T47D (cell line): ENCODE results near the gene TMC5.
"Not testable (repeated sequence)": the region's sequence is repeated elsewhere in the genome, so short reads cannot be mapped to it uniquely, and the experiment has no call there.

Experiments used
- DNase-seq, 2 experiments: peaks; one replicate each; pipeline versions ENCODE4 v3.0.0 to v3.0.0-alpha.2; 2011 to 2012; ENCODE audit warnings: low read depth in 1 of 2, low spot score in 1 of 2
- JUND ChIP-seq: IDR thresholded peaks from 2 replicates; pipeline ENCODE4 v1.6.1; 2012; ENCODE audit warnings: low read depth
- in situ Hi-C: cut with HindIII; loops from 2 replicates; pipeline ENCODE4 v1.10.0; 2016; ENCODE audit warnings: low sequenced_read_pairs, low pct_unique_long_range_greater_than_20kb

Gene TMC5

GRCh38 chr16:19417640-19418039, at the start of gene TMC5:
Gene TMC5 (plus strand): TSS chr16:19417883. CDS start chr16:19440039, 22,156 bp downstream.
- no peak for DNase-seq
- in situ Hi-C loops: no loop called here
- TF ChIP-seq JUND: no peak

- in situ Hi-C loops: not testable (repeated sequence)
These were observed 45.1 kb upstream of the TMC5 start for GRCh38 chr16:19372541-19372940.

GRCh38 chr16:19374402-19374801, 43.3 kb upstream of the TMC5 start:
- DNase-seq: no peak
- no peak for TF ChIP-seq JUND
- in situ Hi-C loops: no loop called here

More at GRCh38 chr16:19372541-19372940, 45.1 kb upstream of the TMC5 start:
- DNase-seq: not testable (repeated sequence)

- in situ Hi-C loops: no loop called here
- no peak for TF ChIP-seq JUND
- peak; percentile 43 to 65 for DNase-seq
These were observed 42.0 kb upstream of the TMC5 start for GRCh38 chr16:19375561-19376158.

- in situ Hi-C loops: no loop called here
- DNase-seq: peak in 1 of 2 experiments; percentile 35
- TF ChIP-seq JUND: no peak
These were observed 39.8 kb upstream of the TMC5 start for GRCh38 chr16:19377864-19378263.

GRCh38 chr16:19378511-19378910, 39.2 kb upstream of the TMC5 start:
- in situ Hi-C loops: no loop called here
- DNase-seq: no peak
- TF ChIP-seq JUND: no peak

- in situ Hi-C loops: no loop called here
- no peak for DNase-seq
- no peak for TF ChIP-seq JUND
These were observed 37.8 kb upstream of the TMC5 start for GRCh38 chr16:19379838-19380237.

GRCh38 chr16:19380328-19380727, 37.4 kb upstream of the TMC5 start:
- in situ Hi-C loops: no loop called here
- no peak for TF ChIP-seq JUND
- no peak for DNase-seq

GRCh38 chr16:19382084-19382801, 35.4 kb upstream of the TMC5 start:
- in situ Hi-C loops: no loop called here
- TF ChIP-seq JUND: no peak
- DNase-seq: no peak

- no peak for DNase-seq
These were observed 34.5 kb upstream of the TMC5 start for GRCh38 chr16:19382887-19383816.

GRCh38 chr16:19384656-19385055, 33.0 kb upstream of the TMC5 start:
- DNase-seq: peak in 1 of 2 experiments; percentile 69
- in situ Hi-C loops: no loop called here
- no peak for TF ChIP-seq JUND

More at GRCh38 chr16:19382887-19383816, 34.5 kb upstream of the TMC5 start:
- in situ Hi-C loops: no loop called here
- TF ChIP-seq JUND: no peak

GRCh38 chr16:19386525-19386924, 31.2 kb upstream of the TMC5 start:
- TF ChIP-seq JUND: no peak
- no peak for DNase-seq
- in situ Hi-C loops: no loop called here

GRCh38 chr16:19389246-19389645, 28.4 kb upstream of the TMC5 start:
- in situ Hi-C loops: no loop called here
- DNase-seq: peak; percentile 31 to 82
- TF ChIP-seq JUND: no peak

- DNase-seq, in situ Hi-C loops: not testable (repeated sequence)
These were observed 26.4 kb upstream of the TMC5 start for GRCh38 chr16:19391185-19391776.
